ENCODE results near the gene PPFIA1.
A peak's percentile ranks its signal among the peaks of the same experiment; 100 is the strongest.

Gene PPFIA1

GRCh38 chr11:70432580-70432979, 162.1 kb downstream of the PPFIA1 start:
- no peak for TF ChIP-seq CTCF (IDR thresholded peaks at IDR 0.05; ENCODE audit: low read depth, low read length)
- TF ChIP-seq EZH2phosphoT487 (IDR thresholded peaks at IDR 0.05; ENCODE audit: low read depth) = no peak
- H3K9ac ChIP-seq (ENCODE audit: low read length) = no peak overlapping the region
- peaks cover 55% of the 10 kb centered on the region for H3K4me1 ChIP-seq (ENCODE audit: low read length)

GRCh38 chr11:70433038-70433437, 162.5 kb downstream of the PPFIA1 start:
- Histone ChIP-seq H4K20me1 (ENCODE audit: insufficient read depth, low read length) (no peaks in the 10 kb centered on the region), H3K9ac (ENCODE audit: low read length) (peak overlapping the region; percentile 87; the same call in 1 of the 2 replicates), H2AFZ (ENCODE audit: low read depth, low read length) (no peak overlapping the region), H3K4me1 (ENCODE audit: low read length) (peaks cover 59% of the 10 kb centered on the region), H3K4me3 (ENCODE audit: low read length) (no peak overlapping the region), H3K27me3 (ENCODE audit: low read depth, low read length) (no peaks in the 10 kb centered on the region), H3K79me2 (ENCODE audit: low read length) (peaks cover 8% of the 10 kb centered on the region), H3K36me3 (replicated peaks; ENCODE audit: low read depth, low read length) (peaks cover 49% of the 10 kb centered on the region), H3K4me2 (ENCODE audit: low read length) (peak overlapping the region; percentile 73; the same call in 1 of the 2 replicates), H3K27ac (ENCODE audit: low read length) (peak overlapping the region; percentile 94), H3K9me3 (ENCODE audit: insufficient read depth, low read length) (0 out of 2 replicates have a peak, but pooled peaks cover 5% of the 10 kb centered on the region)
- no peak for TF ChIP-seq CTCF (IDR thresholded peaks at IDR 0.05; ENCODE audit: low read depth, low read length)

More at GRCh38 chr11:70432580-70432979, 162.1 kb downstream of the PPFIA1 start:
- Histone ChIP-seq H3K4me3 (ENCODE audit: low read length) (no peak overlapping the region), H3K79me2 (ENCODE audit: low read length) (peaks cover 8% of the 10 kb centered on the region), H2AFZ (ENCODE audit: low read depth, low read length) (no peak overlapping the region), H3K9me3 (ENCODE audit: insufficient read depth, low read length) (0 out of 2 replicates have a peak, but pooled peaks cover under 1% of the 10 kb centered on the region), H3K36me3 (replicated peaks; ENCODE audit: low read depth, low read length) (peaks cover 48% of the 10 kb centered on the region), H4K20me1 (ENCODE audit: insufficient read depth, low read length) (no peaks in the 10 kb centered on the region), H3K27me3 (ENCODE audit: low read depth, low read length) (no peaks in the 10 kb centered on the region), H3K4me2 (ENCODE audit: low read length) (no peak overlapping the region), H3K27ac (ENCODE audit: low read length) (no peak overlapping the region)

GRCh38 chr11:70433526-70433925, 163.0 kb downstream of the PPFIA1 start:
- Histone ChIP-seq H3K4me1 (ENCODE audit: low read length) (peaks cover 64% of the 10 kb centered on the region), H3K79me2 (ENCODE audit: low read length) (peaks cover 8% of the 10 kb centered on the region), H3K9ac (ENCODE audit: low read length) (peak overlapping the region; percentile 87), H3K27ac (ENCODE audit: low read length) (peak overlapping the region; percentile 94), H3K36me3 (replicated peaks; ENCODE audit: low read depth, low read length) (peaks cover 50% of the 10 kb centered on the region), H3K27me3 (ENCODE audit: low read depth, low read length) (no peaks in the 10 kb centered on the region), H4K20me1 (ENCODE audit: insufficient read depth, low read length) (no peaks in the 10 kb centered on the region), H3K4me3 (ENCODE audit: low read length) (peak overlapping the region; percentile 63; the same call in 1 of the 2 replicates), H3K9me3 (ENCODE audit: insufficient read depth, low read length) (0 out of 2 replicates have a peak, but pooled peaks cover 7% of the 10 kb centered on the region), H2AFZ (ENCODE audit: low read depth, low read length) (no peak overlapping the region), H3K4me2 (ENCODE audit: low read length) (peak overlapping the region; percentile 73)
- TF ChIP-seq CTCF (IDR thresholded peaks at IDR 0.05; ENCODE audit: low read depth, low read length) = no peak
- TF ChIP-seq EZH2phosphoT487 (IDR thresholded peaks at IDR 0.05; ENCODE audit: low read depth) = no peak
